Natural killer cell (primary cell): ENCODE results near the gene CXCR5. TPM values are rescaled to one million over a fixed set of nuclear protein-coding genes. Genes with fewer than 3 reads are reported as not detected.

Experiments
- ATAC-seq, 3 donors: fragments of 150-1000 bp in 2 of 3; fragments of 200-7000 bp in 1 of 3; cut with Tn5 transposase; 1 replicate in 1 of 3; 2 replicates in 2 of 3; pipeline ENCODE4 v1.10.0; 2021; ENCODE audit warnings: mild to moderate bottlenecking in 2 of 3, moderate library complexity in 2 of 3
- DNase-seq, 2 donors: peaks; one replicate each; pipeline versions ENCODE4 v3.0.0 to v3.0.0-alpha.2; 2013 to 2021; ENCODE audit warnings: mixed read lengths in 1 of 2
- H3K27ac ChIP-seq: one replicate; pipeline ENCODE4 v1.5.1; 2013; ENCODE audit warnings: mild to moderate bottlenecking, low read length
- H3K27me3 ChIP-seq: one replicate; pipeline ENCODE4 v1.6.1; 2013; ENCODE audit warnings: low read length; ENCODE audit not compliant: control insufficient read depth, insufficient read depth
- H3K36me3 ChIP-seq: one replicate; pipeline ENCODE4 v1.6.1; 2013; ENCODE audit warnings: low read length; ENCODE audit not compliant: control insufficient read depth, insufficient read depth
- H3K4me1 ChIP-seq: one replicate; pipeline ENCODE4 v1.6.1; 2013; ENCODE audit warnings: low read length; ENCODE audit not compliant: control insufficient read depth, insufficient read depth
- H3K4me3 ChIP-seq: one replicate; pipeline ENCODE4 v1.5.1; 2013; ENCODE audit warnings: low read length
- H3K9me3 ChIP-seq: one replicate; pipeline ENCODE4 v1.6.1; 2013; ENCODE audit warnings: low read length; ENCODE audit not compliant: control insufficient read depth, insufficient read depth
- H3K27ac Mint-ChIP-seq, 2 donors: one replicate each; pipeline ENCODE4 v1.8.0; 2022; ENCODE audit warnings: mild to moderate bottlenecking in 2 of 2, mixed read lengths in 2 of 2, moderate library complexity in 1 of 2
- H3K27me3 Mint-ChIP-seq, 2 donors: one replicate each; pipeline ENCODE4 v1.8.0; 2022; ENCODE audit warnings: low read depth in 2 of 2, mixed read lengths in 2 of 2
- H3K36me3 Mint-ChIP-seq: one replicate; pipeline ENCODE4 v1.8.0; 2022; ENCODE audit warnings: mixed read lengths
- H3K4me1 Mint-ChIP-seq, 2 donors: one replicate each; pipeline ENCODE4 v1.8.0; 2022; ENCODE audit warnings: mixed read lengths in 2 of 2
- H3K4me3 Mint-ChIP-seq: one replicate; pipeline ENCODE4 v1.8.0; 2022; ENCODE audit warnings: mild to moderate bottlenecking, moderate library complexity, mixed read lengths
- H3K9me3 Mint-ChIP-seq, 2 donors: one replicate each; pipeline ENCODE4 v1.8.0; 2022; ENCODE audit warnings: mixed read lengths in 2 of 2
- WGBS: methylation state at CpG from one replicate; pipeline ENCODE4 v1.1.7; 2013; ENCODE audit warnings: missing lambda C conversion rate; ENCODE audit not compliant: insufficient coverage; 5-methylcytosine and 5-hydroxymethylcytosine counted together
- intact Hi-C: fragments of 100-400 bp; cut with micrococcal nuclease; formaldehyde crosslinking; loops from one replicate; pipeline ENCODE4 v1.14.2; 2022
- total RNA-seq, 4 donors: library from RNA; stranded (reverse); fragments of 120-200 nt in 1 of 4; gene quantifications; one replicate each; pipeline versions ENCODE4 v1.2.3 to v1.2.4, GENCODE V29; 2013 to 2022
- TF ChIP-seq, protein P1 (sequence below): fragments of 200-600 bp; IDR thresholded peaks from one replicate; pipeline ENCODE4 v1.8.0; 2022; ENCODE audit warnings: antibody characterized with exemption

CXCR5 gene
- total RNA-seq, 3 donors from 2014 or later (not counting 1 experiment from before 2014, with no cell fraction given): 0.56 to 1.3 (median 0.86) TPM

GRCh38 chr11:118897721-118898310 is 14.1 kb downstream of the CXCR5 start:
- H3K27ac Mint-ChIP-seq: peak overlapping the region in 1 of 2 donors; percentile 74
- ATAC-seq: no peak
- H3K9me3 Mint-ChIP-seq: no peaks in the 10 kb centered on the region
- H3K36me3 ChIP-seq: peaks cover 60% of the 10 kb centered on the region
- H3K27me3 ChIP-seq: no peaks in the 10 kb centered on the region
- H3K27me3 Mint-ChIP-seq: no peaks in the 10 kb centered on the region
- WGBS: 92% methylated on average over 10 of the region's 13 CpGs
- no peak overlapping the region for H3K4me3 ChIP-seq
- peaks cover 47% of the 10 kb centered on the region for H3K4me1 ChIP-seq
- H3K4me1 Mint-ChIP-seq: peaks cover 18 to 48% of the 10 kb centered on the region in 2 donors
- intact Hi-C loops: no loop called here
- TF ChIP-seq, protein P1, sequence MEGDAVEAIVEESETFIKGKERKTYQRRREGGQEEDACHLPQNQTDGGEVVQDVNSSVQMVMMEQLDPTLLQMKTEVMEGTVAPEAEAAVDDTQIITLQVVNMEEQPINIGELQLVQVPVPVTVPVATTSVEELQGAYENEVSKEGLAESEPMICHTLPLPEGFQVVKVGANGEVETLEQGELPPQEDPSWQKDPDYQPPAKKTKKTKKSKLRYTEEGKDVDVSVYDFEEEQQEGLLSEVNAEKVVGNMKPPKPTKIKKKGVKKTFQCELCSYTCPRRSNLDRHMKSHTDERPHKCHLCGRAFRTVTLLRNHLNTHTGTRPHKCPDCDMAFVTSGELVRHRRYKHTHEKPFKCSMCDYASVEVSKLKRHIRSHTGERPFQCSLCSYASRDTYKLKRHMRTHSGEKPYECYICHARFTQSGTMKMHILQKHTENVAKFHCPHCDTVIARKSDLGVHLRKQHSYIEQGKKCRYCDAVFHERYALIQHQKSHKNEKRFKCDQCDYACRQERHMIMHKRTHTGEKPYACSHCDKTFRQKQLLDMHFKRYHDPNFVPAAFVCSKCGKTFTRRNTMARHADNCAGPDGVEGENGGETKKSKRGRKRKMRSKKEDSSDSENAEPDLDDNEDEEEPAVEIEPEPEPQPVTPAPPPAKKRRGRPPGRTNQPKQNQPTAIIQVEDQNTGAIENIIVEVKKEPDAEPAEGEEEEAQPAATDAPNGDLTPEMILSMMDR: no peak
- no peak overlapping the region for H3K4me3 Mint-ChIP-seq
- H3K9me3 ChIP-seq: no peaks in the 10 kb centered on the region
- no peaks in the 10 kb centered on the region for H3K36me3 Mint-ChIP-seq
- no peak overlapping the region for H3K27ac ChIP-seq
- no peak for DNase-seq

DNA sequence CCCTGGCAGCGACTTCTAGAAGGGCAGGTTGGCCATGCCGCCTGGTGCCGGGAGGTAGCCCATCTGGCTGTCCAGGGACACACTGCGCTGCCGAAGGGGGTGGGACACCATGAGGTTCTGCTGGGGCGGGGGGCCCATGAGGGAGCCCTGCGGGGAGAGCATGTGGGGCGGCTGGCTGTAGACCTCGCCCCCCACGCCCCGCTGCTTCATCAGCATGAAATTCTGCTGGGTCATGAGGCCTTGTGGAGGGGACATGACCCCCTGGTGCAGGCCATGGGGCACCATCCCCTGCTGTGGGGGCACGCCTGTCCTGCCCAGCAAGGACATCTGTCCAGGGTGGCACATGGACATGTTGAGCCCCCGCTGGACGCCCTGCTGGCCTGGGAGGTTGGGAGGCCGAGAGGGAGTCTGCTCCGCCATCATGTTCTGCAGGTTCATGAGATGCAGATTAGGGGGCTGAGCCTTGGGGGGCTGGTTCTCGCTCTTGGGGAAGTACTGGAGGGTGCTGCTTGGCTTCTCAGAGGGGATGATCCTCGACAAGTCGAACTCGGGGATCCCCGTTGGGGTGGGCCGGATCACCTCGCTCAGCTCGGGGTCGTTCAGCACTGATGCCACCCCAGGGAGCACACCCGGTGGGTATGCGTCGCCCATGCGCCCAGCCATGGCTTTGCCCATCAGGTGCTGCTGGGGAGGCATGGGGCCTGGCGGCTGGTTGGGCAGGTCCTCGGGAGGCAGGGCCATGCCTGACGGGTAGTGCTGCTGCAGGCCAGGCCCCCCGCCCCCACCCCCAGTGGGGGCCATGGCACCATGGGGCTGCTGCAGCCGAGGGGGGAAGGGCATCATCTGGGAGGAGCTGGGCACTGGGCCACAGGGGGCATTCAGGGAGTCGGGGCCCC is 15.0 kb downstream of the CXCR5 start:
- intact Hi-C loops: no loop called here
- DNase-seq (no peak), ATAC-seq (no peak)
- TF ChIP-seq, protein P1: no peak
- Mint-ChIP-seq H3K9me3 (no peaks in the 10 kb centered on the region), H3K36me3 (no peaks in the 10 kb centered on the region), H3K27ac (no peak overlapping the region), H3K4me3 (no peak overlapping the region), H3K4me1 (peaks cover 15 to 43% of the 10 kb centered on the region in 2 donors), H3K27me3 (no peaks in the 10 kb centered on the region)
- H3K27me3 ChIP-seq: no peaks in the 10 kb centered on the region
- 95% methylated on average over 35 of the region's 35 CpGs for WGBS
- H3K27ac ChIP-seq: no peak overlapping the region
- peaks cover 39% of the 10 kb centered on the region for H3K4me1 ChIP-seq
- no peaks in the 10 kb centered on the region for H3K9me3 ChIP-seq
- H3K4me3 ChIP-seq: no peak overlapping the region
- peaks cover 68% of the 10 kb centered on the region for H3K36me3 ChIP-seq

DNA sequence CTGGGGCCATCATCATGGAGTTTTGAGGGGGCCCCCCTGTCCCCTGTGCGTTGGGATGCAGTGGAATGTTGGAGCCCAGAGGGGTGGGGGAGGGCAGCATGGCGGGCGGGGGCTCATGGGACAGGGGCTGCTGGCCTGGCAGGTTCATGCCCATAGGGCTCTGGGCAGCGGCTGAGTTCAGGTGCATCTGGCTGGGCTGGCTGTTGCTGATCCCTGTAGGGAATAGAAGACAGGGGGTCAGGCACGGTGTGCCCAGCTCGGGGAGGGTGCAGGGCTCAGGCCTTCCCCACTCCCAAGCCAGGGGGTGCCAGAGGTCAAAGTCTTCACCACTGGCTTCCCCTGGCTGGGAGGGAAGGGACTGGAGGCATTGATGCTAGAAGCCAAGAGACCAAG is 15.6 kb downstream of the CXCR5 start:
- no peaks in the 10 kb centered on the region for H3K36me3 Mint-ChIP-seq
- no peak overlapping the region for H3K27ac ChIP-seq
- no peaks in the 10 kb centered on the region for H3K27me3 Mint-ChIP-seq
- intact Hi-C loops: no loop called here
- DNase-seq (no peak), ATAC-seq (no peak)
- H3K27ac Mint-ChIP-seq: no peak overlapping the region
- H3K4me3 Mint-ChIP-seq: no peak overlapping the region
- 98% methylated on average over 6 of the region's 6 CpGs for WGBS
- peaks cover 32% of the 10 kb centered on the region for H3K4me1 ChIP-seq
- H3K4me1 Mint-ChIP-seq: peaks cover 9 to 37% of the 10 kb centered on the region in 2 donors
- H3K36me3 ChIP-seq: peaks cover 73% of the 10 kb centered on the region
- H3K9me3 Mint-ChIP-seq: no peaks in the 10 kb centered on the region
- no peaks in the 10 kb centered on the region for H3K27me3 ChIP-seq
- TF ChIP-seq, protein P1: no peak
- H3K9me3 ChIP-seq: no peaks in the 10 kb centered on the region
- H3K4me3 ChIP-seq: no peak overlapping the region
